OCI-LY3 (cell line): ENCODE measurements around the gene CLEC18A.

Experiments
- EZH2phosphoT487 ChIP-seq: fragments of 200-600 bp; shearing (Covaris generic); IDR thresholded peaks from 2 replicates; pipeline ENCODE4 v1.6.1; 2018; ENCODE audit warnings: antibody characterized with exemption, mixed run types, low read depth
- TF ChIP-seq, protein P1 (sequence below): fragments of 200-600, 300-600 bp; sonication (generic); IDR thresholded peaks from 2 replicates; pipeline ENCODE4 v1.5.1; 2014; ENCODE audit warnings: antibody characterized with exemption, low read length, low read depth

DNA sequence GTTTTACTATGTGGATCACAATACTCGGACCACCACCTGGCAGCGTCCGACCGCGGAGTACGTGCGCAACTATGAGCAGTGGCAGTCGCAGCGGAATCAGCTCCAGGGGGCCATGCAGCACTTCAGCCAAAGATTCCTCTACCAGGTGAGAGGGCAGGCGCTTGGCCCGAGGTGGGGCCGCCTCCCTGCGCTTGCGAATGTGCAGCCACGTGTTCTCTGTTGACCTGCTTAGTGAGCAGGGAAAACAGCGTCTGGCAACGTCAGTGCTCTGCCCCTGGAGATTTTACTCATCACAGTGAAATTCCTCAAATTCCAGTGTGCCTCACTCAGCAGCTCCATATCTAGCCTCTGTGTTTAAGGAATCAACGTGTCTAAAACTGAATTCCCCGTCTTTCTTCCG, 33.4 kb upstream of the CLEC18A start:
- TF ChIP-seq, protein P1, sequence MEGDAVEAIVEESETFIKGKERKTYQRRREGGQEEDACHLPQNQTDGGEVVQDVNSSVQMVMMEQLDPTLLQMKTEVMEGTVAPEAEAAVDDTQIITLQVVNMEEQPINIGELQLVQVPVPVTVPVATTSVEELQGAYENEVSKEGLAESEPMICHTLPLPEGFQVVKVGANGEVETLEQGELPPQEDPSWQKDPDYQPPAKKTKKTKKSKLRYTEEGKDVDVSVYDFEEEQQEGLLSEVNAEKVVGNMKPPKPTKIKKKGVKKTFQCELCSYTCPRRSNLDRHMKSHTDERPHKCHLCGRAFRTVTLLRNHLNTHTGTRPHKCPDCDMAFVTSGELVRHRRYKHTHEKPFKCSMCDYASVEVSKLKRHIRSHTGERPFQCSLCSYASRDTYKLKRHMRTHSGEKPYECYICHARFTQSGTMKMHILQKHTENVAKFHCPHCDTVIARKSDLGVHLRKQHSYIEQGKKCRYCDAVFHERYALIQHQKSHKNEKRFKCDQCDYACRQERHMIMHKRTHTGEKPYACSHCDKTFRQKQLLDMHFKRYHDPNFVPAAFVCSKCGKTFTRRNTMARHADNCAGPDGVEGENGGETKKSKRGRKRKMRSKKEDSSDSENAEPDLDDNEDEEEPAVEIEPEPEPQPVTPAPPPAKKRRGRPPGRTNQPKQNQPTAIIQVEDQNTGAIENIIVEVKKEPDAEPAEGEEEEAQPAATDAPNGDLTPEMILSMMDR = no peak
- TF ChIP-seq EZH2phosphoT487 = no peak
